SK-N-SH treated with all-trans-retinoic acid at 6 μM for 48 hours (cell line): ENCODE measurements around the gene SMARCAD1.

Experiments used
- ARNTL ChIP-seq: fragments of 450-650 bp; formaldehyde crosslinking; IDR thresholded peaks from 2 replicates; pipeline ENCODE4 v1.5.0; 2020; ENCODE audit warnings: low read depth, mild to moderate bottlenecking, moderate library complexity, borderline replicate concordance
- CREB5 ChIP-seq: fragments of 250-450 bp; sonication (Bioruptor Pico); IDR thresholded peaks from 2 replicates; pipeline ENCODE4 v1.5.1; 2020; ENCODE audit warnings: low read depth, mild to moderate bottlenecking, moderate library complexity
- TOX ChIP-seq: fragments of 250-450 bp; sonication (Bioruptor Pico); IDR thresholded peaks from 2 replicates; pipeline ENCODE4 v1.8.0; 2021; ENCODE audit warnings: mild to moderate bottlenecking, moderate library complexity, borderline replicate concordance
- ZFP30 ChIP-seq: fragments of 450-650 bp; formaldehyde crosslinking; IDR thresholded peaks from 2 replicates; pipeline ENCODE4 v1.5.0; 2022; ENCODE audit warnings: mild to moderate bottlenecking, moderate library complexity
- ZNF8 ChIP-seq: fragments of 450-650 bp; formaldehyde crosslinking; IDR thresholded peaks from 2 replicates; pipeline ENCODE4 v1.5.0; 2020; ENCODE audit warnings: mild to moderate bottlenecking, moderate library complexity

DNA sequence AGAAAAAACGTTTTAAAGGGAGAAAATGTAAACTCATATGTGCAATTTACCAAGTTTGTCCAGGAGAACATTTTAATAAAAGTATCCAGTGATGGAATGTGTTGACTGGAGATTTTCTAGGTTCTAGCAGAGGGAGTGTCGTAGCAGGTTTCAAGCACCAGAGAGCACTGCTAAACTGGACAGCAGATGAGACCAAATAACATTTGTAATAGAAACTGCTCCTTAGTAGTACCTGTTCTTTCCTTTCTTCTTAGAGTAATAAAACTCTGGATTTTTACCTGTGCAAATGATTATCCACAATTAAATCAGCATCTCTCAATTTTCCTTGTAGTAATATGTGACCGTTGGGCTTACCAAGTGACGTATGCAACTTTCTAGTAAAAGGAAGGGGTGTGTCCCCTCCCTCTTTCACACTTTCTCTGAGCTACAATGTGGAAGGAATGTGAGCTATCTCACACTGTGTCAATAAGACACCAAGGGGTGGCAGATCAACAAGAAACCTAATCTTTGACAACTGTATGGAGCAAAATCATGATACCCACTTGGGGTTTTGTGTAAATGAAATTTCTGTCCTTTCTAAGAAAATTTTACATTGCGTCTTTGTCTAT is 125.4 kb downstream of the SMARCAD1 start:
- TF ChIP-seq CREB5 (CRISPR knock-in tag) (no peak), ZFP30 (CRISPR knock-in tag) (no peak), ARNTL (no peak), TOX (CRISPR knock-in tag) (no peak), ZNF8 (CRISPR knock-in tag) (no peak)
